GM18511 (cell line): ENCODE results near the gene TXNRD2.

Source experiments
- ATAC-seq: cut with Tn5 transposase; IDR thresholded peaks from one replicate; pipeline ENCODE4 v1.9.1; 2021; ENCODE audit warnings: mild to moderate bottlenecking, moderate library complexity; ENCODE audit not compliant: unreplicated experiment

The TXNRD2 gene

GRCh38 chr22:19967850-19968449, 26.3 kb upstream of the TXNRD2 start:
- no peak for ATAC-seq

GRCh38 chr22:19966908-19967750, 25.5 kb upstream of the TXNRD2 start:
- ATAC-seq = no peak

GRCh38 chr22:19965771-19966709, 24.4 kb upstream of the TXNRD2 start:
- no peak for ATAC-seq

GRCh38 chr22:19964701-19965386, 23.2 kb upstream of the TXNRD2 start:
- ATAC-seq = no peak

GRCh38 chr22:19963863-19964642, 22.4 kb upstream of the TXNRD2 start:
- ATAC-seq = no peak

- no peak for ATAC-seq
Measured at GRCh38 chr22:19962909-19963806, 21.5 kb upstream of the TXNRD2 start.

- no peak for ATAC-seq
Measured at GRCh38 chr22:19962246-19962908, 20.8 kb upstream of the TXNRD2 start.

- no peak for ATAC-seq
Measured at GRCh38 chr22:19961868-19962245, 20.2 kb upstream of the TXNRD2 start.

GRCh38 chr22:19961201-19961580, 19.6 kb upstream of the TXNRD2 start:
- ATAC-seq = no peak

- no peak for ATAC-seq
Measured at GRCh38 chr22:19960491-19961200, 19.0 kb upstream of the TXNRD2 start.

- no peak for ATAC-seq
Measured at GRCh38 chr22:19959587-19960490, 18.2 kb upstream of the TXNRD2 start.

- ATAC-seq = no peak
Measured at GRCh38 chr22:19959043-19959586, 17.5 kb upstream of the TXNRD2 start.

GRCh38 chr22:19958083-19959042, 16.7 kb upstream of the TXNRD2 start:
- no peak for ATAC-seq

- ATAC-seq = no peak
Measured at GRCh38 chr22:19957445-19957844, 15.8 kb upstream of the TXNRD2 start.
